DMS53 (cell line): Measurements from ENCODE around the gene CCK.
"Not testable (repeated sequence)": the region's sequence is repeated elsewhere in the genome, so short reads cannot be mapped to it uniquely, and the experiment has no call there.

Experiments
- DNase-seq: peaks from one replicate; lab custom pipeline; 2025; lab: John Stamatoyannopoulos, UW

Gene CCK, protein sequence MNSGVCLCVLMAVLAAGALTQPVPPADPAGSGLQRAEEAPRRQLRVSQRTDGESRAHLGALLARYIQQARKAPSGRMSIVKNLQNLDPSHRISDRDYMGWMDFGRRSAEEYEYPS

DNA sequence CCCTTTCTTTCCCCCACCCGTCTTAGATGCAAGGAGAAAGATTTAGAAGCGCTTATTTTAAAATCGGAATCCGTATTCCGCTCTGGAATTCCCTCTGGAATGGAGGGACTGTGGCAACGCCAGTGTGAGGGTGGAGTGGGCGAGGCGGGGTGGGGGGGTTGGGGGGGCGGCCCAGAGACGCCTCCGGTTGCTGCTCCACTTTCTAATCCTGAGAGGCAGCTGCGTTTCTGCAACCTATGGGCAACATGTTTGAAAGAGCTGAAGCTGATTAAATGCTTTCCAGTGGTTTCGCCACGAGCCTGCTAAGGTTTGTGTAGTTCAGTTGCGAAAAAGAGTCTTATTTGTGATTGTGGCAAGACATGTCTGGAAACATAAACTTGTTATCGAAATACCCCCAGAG, at the start of gene CCK:
Gene CCK (minus strand): TSS at position 101 of the 400 bp plus-strand sequence. CDS start 2,555 bp downstream, outside the sequence.
- peak; percentile 0 for DNase-seq

DNA sequence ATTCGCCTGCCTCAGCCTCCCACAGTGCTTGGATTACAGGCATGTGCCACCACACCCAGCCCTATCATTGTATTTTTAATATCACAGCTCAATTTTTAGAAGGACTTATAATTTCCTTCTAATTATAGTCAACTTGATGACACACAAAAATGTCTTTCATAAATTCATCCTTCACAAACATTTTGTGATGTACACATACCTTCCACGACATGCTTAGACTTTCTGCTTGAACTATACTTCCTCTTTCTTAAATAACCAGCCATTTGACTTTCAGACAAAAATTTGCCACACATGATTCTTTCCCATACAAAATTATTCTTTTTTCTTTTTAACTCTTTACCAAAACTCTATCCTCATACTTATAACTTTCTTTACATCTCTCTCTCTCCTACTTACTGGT, 48.4 kb upstream of the CCK start:
- peak; percentile 7 for DNase-seq

DNA sequence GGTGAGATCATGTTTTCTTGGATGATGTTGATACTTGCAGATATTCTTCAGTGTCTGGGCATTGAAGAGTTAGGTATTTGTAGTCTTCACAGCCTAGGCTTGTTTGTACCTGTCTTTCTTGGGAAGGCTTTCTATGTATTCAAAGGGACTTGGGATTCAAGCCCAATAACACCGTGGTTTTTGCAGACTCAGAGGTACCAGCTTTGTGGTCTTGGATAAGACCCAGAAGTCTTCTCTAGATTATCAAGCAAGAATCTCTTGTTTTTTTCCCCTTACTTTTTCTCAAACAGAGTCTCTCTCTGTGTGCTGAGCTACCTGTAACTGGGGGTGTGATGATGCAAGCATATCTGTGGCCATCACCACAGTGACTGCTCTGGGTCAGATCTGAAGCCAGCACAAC, 42.7 kb upstream of the CCK start:
- DNase-seq = no peak

DNA sequence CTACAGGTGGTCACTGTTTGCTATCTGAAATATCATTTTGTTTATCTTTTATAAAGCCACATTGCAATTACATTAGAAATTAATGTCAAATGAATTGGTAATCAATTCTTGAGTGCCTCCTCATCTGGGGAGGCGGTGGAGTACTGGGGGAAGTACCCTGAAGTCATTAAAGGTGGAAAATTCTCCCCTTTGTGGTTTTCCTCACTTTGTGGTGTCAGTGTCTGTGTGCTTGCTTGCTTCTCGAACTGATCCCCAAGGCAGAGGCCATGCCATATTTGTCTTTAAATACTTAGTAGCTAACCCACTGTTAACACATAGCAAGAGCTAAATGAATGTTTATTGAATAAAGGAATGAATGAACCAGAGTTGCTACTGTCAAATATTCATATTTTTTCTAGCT, 40.5 kb upstream of the CCK start:
- no peak for DNase-seq

DNA sequence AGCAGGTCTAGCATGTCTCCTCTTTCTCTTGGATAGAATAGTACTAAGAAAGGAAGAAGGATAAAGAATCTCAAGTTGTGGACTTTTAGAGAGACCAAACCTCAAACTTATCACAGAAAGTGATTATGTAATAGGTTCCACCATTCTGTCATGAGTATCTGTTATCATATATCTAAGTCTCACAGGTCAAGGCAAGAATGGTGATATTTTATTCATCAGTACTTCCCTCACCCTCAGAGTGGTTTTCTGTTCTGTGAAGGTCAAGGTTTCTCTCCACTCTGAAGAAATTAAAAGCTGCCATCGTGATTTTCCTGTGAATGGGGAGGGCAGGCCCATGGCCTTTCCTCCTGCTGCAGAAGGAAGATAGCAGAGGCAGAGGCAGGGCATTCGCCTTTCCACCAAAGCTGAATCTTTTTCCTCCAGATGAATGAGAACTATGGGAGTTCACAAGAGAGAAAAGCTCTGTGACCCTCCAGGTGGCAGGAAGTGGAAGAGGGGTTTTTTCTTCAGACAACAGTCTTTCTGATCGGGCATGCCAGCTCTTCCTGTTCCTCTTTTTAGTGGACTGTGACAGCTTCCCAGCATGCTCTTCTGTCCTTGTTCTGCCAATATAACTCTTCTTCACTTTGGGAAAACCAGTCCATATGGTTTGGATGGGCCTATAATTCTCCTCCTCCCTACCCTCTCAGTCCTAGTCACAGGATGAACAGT, 37.1 kb upstream of the CCK start:
- no peak for DNase-seq

DNA sequence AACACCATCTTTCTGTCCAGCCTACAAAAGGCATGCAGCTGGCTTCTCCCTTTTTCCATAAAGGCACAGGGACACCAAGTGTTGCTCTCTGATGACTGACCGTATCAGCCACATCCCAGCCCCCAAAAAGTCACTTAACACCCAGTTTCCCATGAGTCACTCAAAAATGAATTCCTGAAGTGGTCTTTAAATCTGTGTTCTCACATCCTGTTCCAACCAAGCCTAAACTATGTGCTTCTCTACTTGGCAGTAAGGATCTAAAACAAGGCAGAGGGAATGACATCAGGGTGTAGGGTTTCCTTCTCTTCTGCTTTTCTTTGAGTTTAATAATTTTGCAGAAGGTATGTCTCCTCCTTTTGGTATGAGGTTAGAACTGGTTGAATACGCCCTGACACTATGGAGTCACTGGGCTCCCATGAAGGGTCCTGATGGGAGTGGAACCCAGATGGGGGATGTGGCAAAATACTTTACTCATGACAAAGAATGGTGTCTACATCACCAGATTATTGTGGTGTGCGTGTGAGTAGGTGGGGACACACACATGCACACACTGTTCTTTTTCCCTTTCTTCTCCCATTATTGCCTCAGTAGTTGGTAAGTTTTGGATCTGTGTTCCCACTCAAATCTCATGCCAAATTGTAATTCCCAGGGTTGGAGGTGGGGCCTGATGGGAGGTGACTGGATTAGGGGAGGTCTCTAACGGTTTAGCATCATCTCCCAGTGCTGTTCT, 35.6 kb upstream of the CCK start:
- no peak for DNase-seq

DNA sequence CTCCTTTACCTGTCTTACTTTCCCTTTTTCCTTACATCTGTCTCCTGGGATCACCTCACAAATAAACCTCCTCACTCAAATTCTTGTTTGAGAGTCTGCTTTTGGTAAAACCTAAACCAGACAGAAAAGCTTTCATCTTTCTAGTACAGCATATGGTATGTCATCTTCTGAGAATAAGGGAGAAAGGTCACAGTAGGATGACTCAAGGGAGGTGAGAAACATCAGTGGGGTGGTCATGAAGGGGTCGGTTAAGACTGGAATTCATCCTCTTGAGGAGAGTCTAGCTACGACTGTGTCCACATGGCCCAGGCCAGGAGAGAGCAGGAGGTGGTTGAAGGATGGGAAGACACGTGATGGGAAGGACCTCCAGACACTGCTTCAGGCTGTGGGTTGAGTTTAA, 34.8 kb upstream of the CCK start:
- no peak for DNase-seq

DNA sequence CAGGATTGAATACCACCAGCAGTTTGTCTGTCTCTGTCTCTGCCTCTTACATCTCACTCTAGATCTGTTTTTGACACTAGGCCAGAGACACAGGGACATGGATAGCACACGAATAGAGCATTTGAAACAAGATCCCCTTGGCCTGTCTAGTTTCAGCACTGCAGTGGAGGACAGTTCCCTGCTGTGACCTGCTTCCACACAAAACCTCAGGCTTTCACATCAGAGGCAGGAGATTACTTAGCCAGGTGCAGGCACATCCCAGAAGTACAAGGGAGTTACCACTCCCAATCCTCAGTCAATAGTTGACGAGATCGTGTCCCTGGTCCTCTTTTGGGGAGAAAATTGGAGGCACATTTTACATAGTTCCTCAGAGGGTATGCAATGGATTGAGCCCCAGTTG, 34.0 kb upstream of the CCK start:
- DNase-seq = peak; percentile 0

DNA sequence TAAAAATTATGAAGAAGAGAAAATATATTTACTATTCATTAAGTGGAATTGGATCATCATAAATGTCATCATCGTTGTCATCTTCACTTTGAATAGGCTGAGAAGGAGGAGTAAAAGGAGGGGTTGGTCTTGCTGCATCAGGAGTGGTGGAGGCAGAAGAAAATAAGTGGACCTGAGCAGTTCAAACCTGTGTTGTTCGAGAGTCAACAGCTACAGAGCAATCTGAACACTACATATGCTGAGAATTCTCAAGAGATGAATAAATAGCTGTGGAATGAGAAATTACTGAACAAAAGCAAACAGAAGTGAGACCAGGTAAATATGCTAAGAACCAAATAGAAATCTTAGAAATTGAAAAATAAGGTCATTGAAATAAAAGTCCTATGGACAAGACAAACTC, 32.3 kb upstream of the CCK start:
- no peak for DNase-seq

DNA sequence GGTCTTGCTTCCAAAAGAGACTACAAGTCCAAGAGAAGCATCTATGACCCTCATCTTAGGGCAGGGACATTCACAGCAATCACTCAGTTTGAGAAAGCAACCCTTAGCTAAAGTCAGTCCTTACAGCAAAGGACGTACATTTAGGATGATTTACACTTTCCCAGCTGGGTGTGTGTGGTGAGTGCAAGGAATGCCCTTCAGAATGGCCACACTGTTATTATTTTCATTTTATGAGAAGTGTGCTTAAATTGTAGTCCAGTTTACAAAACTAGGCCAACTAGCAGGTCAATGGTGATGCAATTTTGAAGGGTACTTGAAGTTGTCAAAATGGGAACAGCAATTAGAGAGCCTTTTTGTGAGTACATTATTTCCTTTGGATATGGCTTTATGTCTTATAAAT, 26.0 kb upstream of the CCK start:
- no peak for DNase-seq

DNA sequence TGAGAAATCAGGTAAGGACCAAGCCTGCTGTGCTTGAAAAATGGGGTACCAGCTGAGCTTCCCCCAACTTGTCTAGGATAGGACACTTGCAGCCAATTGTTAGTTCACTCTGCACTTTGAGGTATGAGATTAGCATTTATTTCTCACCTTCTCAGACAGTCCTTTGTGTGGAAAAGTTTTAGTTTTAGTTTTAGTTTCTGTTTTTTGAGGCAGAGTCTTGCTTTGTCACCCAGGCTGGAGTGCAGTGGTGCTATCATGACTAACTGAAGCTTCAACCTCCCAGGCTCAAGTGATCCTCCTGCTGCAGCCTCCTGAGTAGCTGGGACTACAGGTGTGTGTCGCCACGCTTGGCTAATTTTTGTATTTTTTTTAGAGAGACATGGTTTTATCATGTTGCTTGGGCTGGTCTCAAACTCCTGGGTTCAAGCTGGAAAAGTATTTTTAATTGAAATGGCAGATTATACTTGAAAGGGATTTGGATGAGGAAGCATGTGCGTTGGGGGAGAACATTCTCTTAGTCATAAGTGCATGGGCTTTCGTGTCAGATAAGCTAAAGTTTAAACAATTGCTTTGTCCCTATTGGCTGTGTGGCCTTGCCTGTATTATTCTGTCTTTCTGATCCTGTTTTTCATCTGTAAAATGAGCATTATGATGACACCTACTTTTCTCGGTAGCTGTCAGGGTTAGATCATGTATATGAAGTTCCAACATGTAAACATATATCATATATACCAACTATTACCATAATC, 25.2 kb upstream of the CCK start:
- DNase-seq = no peak

DNA sequence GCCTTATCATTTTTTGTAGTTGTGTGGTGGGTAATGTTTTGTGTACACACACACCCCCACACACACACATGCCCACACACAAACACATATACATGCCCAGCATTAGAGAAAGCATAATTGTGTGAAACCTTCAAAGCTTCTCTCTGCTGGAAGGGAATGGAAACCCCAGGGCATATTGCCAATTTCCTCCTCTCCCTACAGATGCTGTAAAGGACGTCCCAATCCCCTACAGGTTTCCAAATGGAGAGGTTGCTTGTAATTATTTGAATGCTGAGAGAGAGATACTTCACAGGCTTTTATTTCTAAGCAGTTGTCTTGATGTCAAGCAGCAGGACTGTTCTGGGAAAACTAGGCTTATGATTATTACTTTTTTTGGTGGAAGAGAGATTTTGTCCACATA, 23.0 kb upstream of the CCK start:
- no peak for DNase-seq

DNA sequence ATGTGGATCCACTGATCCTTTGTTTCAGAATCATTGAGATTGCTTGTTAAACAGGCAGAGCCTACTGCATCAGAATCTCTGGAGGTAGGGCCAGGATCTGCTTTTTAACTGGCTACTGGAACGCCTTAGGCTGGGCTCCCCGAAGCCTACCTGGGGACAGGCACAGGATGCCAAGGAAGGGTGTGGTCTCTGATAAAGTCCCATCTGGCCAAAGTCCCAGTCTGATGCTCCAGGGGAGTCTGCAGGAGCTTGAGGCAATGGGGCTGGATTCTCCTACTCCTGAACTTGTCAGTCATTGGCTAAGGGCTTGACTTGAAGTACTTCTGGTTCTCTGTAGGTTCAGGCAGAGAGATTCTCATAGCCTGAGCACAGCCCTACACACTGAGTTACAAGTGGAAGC, 22.4 kb upstream of the CCK start:
- DNase-seq = no peak

DNA sequence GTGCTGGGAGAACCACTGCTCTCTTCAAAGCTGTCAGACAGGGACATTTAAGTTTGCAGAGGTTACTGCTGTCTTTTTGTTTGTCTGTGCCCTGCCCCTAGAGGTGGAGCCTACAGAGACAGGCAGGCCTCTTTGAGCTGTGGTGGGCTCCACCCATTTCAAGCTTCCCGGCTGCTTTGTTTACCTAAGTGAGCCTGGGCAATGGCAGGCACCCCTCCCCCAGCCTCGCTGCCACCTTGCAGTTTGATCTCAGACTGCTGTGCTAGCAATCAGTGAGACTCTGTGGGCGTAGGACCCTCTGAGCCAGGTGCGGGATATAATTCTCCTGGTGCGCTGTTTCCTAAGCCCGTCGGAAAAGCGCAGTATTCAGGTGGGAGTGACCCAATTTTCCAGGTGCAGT, 21.4 kb upstream of the CCK start:
- DNase-seq = not testable (repeated sequence)

DNA sequence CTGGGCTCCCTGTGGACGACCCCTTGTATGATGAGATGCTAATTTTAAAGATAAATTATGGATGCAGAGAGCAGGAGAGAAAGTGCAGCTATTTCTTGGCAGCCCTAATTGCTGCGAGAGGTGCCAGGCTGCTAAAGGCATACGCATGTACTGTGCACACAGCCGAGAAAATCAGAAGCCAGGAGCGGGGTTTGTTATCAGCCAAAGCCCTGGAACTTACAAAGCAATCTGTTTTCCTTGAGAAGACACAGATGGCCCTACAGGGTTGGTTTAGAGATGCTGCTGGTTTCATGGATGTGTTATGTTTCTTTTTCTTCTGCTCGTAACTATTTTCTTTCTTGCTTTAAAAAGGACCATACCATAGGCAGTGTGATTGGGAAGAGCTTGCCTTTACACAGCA, 11.7 kb upstream of the CCK start:
- DNase-seq = no peak

DNA sequence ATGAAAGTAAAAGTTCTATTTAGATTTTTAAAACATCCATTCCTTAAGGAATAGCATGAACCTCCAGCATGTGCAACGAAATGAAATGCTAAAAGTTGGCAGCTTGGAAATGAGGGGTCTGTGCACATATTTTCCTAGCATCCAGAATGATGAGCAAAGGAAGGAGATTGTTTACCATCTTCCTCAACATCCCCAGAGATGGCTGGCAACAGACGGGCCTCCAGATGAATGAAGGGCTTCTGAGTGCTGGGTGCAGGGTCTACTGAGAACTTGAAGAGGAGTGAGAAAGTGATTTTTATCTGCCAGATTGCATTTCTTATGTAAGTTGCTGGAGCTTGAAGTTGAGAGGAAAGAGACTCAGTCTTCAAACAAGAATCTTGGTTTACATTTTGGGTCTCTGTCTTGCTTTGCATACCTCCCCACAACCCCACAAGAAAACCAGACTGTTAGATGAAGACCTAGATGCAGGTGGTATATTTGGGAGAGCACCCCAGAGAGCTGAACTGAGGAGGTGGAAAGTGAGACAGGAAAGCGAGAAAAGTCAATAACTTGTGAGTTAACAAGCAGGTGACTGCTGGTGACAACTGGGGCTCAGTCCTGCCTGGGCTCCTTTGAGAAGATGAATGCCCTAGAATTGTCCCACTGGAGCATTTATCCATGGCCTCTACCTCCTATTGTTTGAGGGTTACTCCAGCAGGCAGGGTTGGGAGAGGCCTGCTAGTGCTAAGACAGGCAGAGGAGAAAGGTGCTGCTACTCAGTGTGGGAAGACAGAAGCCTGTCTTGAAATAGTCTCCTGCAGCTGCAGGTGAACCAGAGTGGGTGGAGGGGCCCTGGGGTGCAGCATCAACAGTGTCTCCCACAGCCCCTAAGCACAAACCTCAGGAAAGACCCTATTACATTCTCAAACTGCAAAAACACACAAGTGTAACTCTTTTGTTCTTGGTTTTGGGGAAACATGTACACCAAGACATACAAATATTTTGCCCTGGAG, 10.5 kb upstream of the CCK start:
- no peak for DNase-seq

DNA sequence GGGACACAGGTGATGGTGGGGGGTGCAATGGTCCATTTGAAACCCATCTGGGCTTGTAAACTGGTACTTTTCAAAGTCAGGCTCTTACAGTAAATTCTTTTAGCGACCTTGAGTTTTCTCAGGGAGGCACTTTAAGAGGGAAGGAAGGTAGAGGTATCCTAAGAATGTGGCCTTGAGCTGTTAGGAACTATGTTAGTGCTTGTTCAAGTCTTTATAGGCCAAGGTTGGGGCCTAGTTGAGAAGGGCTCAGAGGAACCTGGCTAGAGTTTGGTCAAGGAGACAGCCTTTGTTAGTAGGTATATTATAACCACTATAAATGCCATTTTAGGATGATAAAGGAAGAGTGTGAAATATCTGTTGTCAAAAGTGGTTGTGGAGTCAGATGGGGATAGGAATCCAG, 9.2 kb upstream of the CCK start:
- DNase-seq = no peak

DNA sequence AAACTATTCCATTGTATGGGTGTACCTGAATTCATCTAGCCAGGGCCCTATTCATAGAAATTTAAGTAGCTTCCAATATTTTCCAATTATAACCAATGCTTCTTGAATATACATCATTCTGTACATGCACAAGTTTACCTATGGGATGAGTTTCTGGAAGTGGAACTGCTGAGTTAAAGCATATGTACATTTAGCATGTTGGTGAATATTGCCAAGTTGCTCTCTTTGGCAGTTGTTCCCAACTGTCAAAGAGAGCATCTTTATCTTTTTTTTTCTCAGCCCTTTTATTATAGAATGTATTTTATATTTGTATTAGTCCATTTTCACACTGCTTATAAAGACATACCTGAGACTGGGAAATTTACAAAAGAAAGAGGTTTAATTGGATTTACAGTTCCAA, 8.3 kb upstream of the CCK start:
- no peak for DNase-seq

DNA sequence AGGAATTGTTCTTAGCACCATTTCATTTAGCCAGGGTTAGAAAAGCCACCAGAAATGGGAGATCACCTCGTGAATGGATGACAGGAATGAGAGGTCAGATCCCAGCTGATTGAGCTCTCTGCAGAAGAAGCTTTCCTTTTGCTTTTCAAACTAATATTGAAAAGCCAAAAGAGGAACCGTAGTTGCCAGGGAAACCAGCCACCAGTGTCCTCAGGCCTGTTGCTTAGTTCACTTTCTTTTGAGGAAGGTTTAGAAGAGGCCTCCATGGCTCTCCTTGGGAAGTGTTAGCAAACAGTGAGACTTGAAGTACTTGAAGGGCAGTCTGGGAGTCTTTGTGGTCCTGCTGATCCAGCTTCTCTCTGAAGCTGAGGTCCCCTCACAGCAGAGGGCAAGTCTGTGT, 7.4 kb upstream of the CCK start:
- no peak for DNase-seq

DNA sequence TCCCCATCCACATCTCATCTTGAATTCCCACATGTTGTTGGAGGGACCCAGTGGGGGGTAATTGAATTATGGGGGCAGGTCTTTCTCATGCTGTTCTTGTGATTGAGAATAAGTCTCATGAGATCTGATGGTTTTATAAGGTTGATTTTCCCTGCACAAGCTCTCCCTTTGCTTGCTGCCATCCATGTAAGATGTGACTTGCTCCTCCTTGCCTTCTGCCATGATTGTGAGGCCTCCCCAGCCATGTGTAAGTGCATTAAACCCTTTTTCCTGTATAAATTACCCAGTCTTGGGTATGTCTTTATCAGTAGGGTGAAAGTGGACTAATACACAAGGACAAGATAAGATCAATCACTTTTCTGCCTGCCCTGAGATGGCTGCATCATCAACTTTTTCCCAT, 5.8 kb upstream of the CCK start:
- DNase-seq = no peak

DNA sequence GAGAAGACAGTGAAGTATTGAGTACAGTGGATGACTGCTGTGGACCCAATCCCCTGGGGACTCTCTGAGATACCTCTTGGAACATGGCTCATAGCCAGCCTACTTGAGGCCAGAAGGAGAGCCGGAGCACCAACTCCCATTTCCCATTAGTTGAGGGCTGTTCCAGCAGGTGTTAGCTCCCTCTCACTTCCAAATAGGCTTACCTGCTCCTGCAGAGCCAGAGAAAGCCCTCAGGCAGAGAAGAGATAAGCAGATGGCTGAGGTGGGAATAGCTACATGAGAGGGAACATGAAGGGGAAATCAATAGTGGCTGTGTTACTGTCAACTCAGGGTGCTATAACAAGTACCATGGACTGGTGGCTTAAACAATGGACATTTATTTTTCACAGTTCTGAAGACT, 4.6 kb upstream of the CCK start:
- DNase-seq = no peak

DNA sequence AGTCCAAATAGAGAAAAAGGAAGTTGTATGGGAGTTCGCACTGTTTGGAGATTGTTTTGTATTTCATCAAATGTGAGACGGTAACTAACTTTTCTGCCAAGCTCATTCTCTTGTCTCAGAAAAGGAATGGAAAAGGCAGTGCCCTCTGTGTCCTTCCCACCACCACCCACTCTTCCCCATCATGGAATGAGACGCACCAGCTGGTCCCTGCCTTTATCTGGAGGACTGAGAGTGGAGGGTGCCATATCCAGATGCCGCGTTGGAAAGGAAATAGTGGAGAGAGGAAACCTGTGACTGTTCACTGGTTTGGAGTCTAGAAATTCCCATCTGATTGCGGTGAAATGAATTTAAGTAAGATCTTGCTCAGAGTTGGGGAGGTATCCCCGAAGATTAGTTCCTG, 3.7 kb upstream of the CCK start:
- no peak for DNase-seq
